ENCODE measurements around the gene RAB3A. TPM values are rescaled to one million over a fixed set of nuclear protein-coding genes. Genes with fewer than 3 reads are reported as not detected.

RAB3A gene
- total and polyA plus RNA-seq, 9 of the 15 experiments (the other 6 are each of a cell fraction or from before 2014, with no cell fraction given), result 0.17 to 5.1 (median 0.90) TPM; not detected in 1

DNA sequence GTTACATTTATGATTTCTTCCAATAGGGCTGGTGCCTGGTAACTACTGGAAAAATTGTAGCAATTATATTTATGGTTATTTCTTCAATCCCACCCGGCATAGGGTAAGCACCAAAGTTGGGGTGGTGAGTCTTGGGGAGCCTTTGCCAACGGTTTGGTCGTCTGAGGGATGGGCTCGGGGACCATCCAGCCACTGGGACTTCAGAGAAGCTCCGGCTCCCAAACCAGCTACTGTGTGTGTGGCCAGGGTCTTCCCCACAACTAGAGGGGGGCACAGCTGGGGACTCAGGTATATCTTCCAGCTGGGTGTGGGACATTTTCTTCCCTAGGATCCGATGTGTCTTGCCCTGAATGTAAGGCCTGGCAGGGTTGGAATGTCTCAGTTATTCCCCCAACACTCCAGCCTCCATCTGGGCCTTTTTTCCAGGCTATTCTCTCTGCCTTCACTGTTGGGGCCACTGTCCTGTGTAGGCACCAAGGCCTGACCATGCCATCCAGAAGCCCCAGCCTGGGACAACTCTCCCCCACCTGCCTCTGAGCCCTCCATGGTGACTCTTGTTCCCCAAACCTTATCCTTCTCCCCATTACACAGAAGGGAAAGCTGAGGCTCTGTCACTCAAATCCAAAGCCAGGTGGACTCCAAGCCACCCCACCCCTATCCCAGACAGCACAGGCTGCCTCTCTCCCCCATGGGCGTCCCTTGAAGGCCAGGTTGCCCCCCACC is 31.4 kb downstream of the RAB3A start:
- no TSS peak for BruUV-seq (replicated peaks)
- Histone ChIP-seq H4K20me1 (replicated peaks; ENCODE audit: control insufficient read depth, insufficient read depth, low read length) (0 out of 2 replicates have a peak, but pooled peaks cover 4% of the 10 kb centered on the region), H3K9me3 (replicated peaks; ENCODE audit: control insufficient read depth, insufficient read depth, low read depth, low read length) (no peaks in the 10 kb centered on the region), H3K79me2 (ENCODE audit: control insufficient read depth, insufficient read depth, low read length) (peaks cover 15% of the 10 kb centered on the region), H2AFZ (ENCODE audit: low read depth, low read length) (no peak overlapping the region), H3K4me1 (replicated peaks in 1 of 2; ENCODE audit: control insufficient read depth in 2 of 2, insufficient read depth in 2 of 2, low read length in 2 of 2) (peaks cover 14 to 38% of the 10 kb centered on the region in 2 experiments), H3K36me3 (ENCODE audit: control insufficient read depth, insufficient read depth, low read length) (peaks cover 51% of the 10 kb centered on the region; the same call in 2 of the 3 replicates), H3K9me1 (ENCODE audit: control insufficient read depth, insufficient read depth, low read length) (no peaks in the 10 kb centered on the region), H3K27me3 (ENCODE audit: control insufficient read depth in 2 of 2, insufficient read depth in 2 of 2, low read length in 2 of 2) (no peaks in the 10 kb centered on the region), H3K9ac (ENCODE audit: insufficient read depth in 1 of 2, low read depth in 2 of 2, low read length in 2 of 2) (no peak overlapping the region; a peak in 1 of 4 replicates), H3K27ac (ENCODE audit: extremely low read depth, low read depth, low read length) (peak overlapping the region; percentile 56; the same call in 1 of the 3 replicates), H3K4me3 (no peak overlapping the region), H3K4me2 (ENCODE audit: insufficient read depth, low read length) (no peak overlapping the region)
- DNase-seq (ENCODE audit: extremely low read depth in 1 of 4, low spot score in 3 of 4), result no peak
- ATAC-seq, result no peak
- intact Hi-C loops (cut with micrococcal nuclease) (no loop called here), in situ Hi-C loops (cut with MboI) (no loop called here)
- ChIA-PET POLR2A (interaction anchor here (0.6 kb wide), 2 partner anchors 16 to 173 kb away, joined by 3 read pairs; no protein-coding TSS in a partner anchor), CTCF (ENCODE audit: low intra/inter-chr PET ratio) (no interaction called here)
- FAIRE-seq, result no peak
- WGBS (ENCODE audit: insufficient coverage, low coverage, missing lambda C conversion rate), result 88% methylated on average over 6 of the region's 7 CpGs
- TF ChIP-seq LARP7 (IDR thresholded peaks at IDR 0.05) (no peak), ELF4 (CRISPR knock-in tag; IDR thresholded peaks at IDR 0.05) (no peak), SMARCA5 (IDR thresholded peaks at IDR 0.05) (peak; percentile 73), FOXP1 (CRISPR knock-in tag; IDR thresholded peaks at IDR 0.05) (no peak), RHOXF2B (CRISPR knock-in tag; conservative IDR thresholded peaks at IDR 0.05) (no peak), TEAD1 (CRISPR knock-in tag; IDR thresholded peaks at IDR 0.05) (no peak), ZNF507 (tag; conservative IDR thresholded peaks at IDR 0.05) (peak; percentile 84), HDAC2 (IDR thresholded peaks at IDR 0.05) (peak; percentile 46), KAT7 (CRISPR knock-in tag; IDR thresholded peaks at IDR 0.05; ENCODE audit: borderline replicate concordance) (no peak), MEF2D (tag; conservative IDR thresholded peaks at IDR 0.05; ENCODE audit: low read depth) (no peak), RCOR1 (IDR thresholded peaks at IDR 0.05; ENCODE audit: borderline replicate concordance in 1 of 2, low read depth in 2 of 2, low read length in 2 of 2) (peak; percentile 61 to 79; a peak in 3 of 4 replicates), SP1 (CRISPR knock-in tag; IDR thresholded peaks at IDR 0.05) (0 out of 2 replicates have a peak, but pooled peaks have one; percentile 0), RBM25 (IDR thresholded peaks at IDR 0.05; ENCODE audit: low read depth, low read length, severe bottlenecking) (peak; percentile 80)
- TF ChIP-seq, protein P1, sequence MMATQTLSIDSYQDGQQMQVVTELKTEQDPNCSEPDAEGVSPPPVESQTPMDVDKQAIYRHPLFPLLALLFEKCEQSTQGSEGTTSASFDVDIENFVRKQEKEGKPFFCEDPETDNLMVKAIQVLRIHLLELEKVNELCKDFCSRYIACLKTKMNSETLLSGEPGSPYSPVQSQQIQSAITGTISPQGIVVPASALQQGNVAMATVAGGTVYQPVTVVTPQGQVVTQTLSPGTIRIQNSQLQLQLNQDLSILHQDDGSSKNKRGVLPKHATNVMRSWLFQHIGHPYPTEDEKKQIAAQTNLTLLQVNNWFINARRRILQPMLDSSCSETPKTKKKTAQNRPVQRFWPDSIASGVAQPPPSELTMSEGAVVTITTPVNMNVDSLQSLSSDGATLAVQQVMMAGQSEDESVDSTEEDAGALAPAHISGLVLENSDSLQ (IDR thresholded peaks at IDR 0.05), result peak; percentile 48
- TF ChIP-seq, protein P2, sequence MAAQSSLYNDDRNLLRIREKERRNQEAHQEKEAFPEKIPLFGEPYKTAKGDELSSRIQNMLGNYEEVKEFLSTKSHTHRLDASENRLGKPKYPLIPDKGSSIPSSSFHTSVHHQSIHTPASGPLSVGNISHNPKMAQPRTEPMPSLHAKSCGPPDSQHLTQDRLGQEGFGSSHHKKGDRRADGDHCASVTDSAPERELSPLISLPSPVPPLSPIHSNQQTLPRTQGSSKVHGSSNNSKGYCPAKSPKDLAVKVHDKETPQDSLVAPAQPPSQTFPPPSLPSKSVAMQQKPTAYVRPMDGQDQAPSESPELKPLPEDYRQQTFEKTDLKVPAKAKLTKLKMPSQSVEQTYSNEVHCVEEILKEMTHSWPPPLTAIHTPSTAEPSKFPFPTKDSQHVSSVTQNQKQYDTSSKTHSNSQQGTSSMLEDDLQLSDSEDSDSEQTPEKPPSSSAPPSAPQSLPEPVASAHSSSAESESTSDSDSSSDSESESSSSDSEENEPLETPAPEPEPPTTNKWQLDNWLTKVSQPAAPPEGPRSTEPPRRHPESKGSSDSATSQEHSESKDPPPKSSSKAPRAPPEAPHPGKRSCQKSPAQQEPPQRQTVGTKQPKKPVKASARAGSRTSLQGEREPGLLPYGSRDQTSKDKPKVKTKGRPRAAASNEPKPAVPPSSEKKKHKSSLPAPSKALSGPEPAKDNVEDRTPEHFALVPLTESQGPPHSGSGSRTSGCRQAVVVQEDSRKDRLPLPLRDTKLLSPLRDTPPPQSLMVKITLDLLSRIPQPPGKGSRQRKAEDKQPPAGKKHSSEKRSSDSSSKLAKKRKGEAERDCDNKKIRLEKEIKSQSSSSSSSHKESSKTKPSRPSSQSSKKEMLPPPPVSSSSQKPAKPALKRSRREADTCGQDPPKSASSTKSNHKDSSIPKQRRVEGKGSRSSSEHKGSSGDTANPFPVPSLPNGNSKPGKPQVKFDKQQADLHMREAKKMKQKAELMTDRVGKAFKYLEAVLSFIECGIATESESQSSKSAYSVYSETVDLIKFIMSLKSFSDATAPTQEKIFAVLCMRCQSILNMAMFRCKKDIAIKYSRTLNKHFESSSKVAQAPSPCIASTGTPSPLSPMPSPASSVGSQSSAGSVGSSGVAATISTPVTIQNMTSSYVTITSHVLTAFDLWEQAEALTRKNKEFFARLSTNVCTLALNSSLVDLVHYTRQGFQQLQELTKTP (IDR thresholded peaks at IDR 0.05; ENCODE audit: low read depth in 1 of 2, partially characterized antibody in 2 of 2), result no peak
- TF ChIP-seq, protein P3, sequence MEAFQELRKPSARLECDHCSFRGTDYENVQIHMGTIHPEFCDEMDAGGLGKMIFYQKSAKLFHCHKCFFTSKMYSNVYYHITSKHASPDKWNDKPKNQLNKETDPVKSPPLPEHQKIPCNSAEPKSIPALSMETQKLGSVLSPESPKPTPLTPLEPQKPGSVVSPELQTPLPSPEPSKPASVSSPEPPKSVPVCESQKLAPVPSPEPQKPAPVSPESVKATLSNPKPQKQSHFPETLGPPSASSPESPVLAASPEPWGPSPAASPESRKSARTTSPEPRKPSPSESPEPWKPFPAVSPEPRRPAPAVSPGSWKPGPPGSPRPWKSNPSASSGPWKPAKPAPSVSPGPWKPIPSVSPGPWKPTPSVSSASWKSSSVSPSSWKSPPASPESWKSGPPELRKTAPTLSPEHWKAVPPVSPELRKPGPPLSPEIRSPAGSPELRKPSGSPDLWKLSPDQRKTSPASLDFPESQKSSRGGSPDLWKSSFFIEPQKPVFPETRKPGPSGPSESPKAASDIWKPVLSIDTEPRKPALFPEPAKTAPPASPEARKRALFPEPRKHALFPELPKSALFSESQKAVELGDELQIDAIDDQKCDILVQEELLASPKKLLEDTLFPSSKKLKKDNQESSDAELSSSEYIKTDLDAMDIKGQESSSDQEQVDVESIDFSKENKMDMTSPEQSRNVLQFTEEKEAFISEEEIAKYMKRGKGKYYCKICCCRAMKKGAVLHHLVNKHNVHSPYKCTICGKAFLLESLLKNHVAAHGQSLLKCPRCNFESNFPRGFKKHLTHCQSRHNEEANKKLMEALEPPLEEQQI (IDR thresholded peaks at IDR 0.05), result no peak
